ENCODE data around the gene C22orf31. TPM values are rescaled to one million over a fixed set of nuclear protein-coding genes. Genes with fewer than 3 reads are reported as not detected.

The C22orf31 gene
- total and polyA plus RNA-seq, 2 experiments from 2014 or later = 0.36 TPM; not detected in 1

- TF ChIP-seq, protein P1, sequence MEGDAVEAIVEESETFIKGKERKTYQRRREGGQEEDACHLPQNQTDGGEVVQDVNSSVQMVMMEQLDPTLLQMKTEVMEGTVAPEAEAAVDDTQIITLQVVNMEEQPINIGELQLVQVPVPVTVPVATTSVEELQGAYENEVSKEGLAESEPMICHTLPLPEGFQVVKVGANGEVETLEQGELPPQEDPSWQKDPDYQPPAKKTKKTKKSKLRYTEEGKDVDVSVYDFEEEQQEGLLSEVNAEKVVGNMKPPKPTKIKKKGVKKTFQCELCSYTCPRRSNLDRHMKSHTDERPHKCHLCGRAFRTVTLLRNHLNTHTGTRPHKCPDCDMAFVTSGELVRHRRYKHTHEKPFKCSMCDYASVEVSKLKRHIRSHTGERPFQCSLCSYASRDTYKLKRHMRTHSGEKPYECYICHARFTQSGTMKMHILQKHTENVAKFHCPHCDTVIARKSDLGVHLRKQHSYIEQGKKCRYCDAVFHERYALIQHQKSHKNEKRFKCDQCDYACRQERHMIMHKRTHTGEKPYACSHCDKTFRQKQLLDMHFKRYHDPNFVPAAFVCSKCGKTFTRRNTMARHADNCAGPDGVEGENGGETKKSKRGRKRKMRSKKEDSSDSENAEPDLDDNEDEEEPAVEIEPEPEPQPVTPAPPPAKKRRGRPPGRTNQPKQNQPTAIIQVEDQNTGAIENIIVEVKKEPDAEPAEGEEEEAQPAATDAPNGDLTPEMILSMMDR (conservative IDR thresholded peaks at IDR 0.05; ENCODE audit: low read depth in 2 of 2) = no peak
- TF ChIP-seq NANOG (IDR thresholded peaks at IDR 0.05; ENCODE audit: borderline replicate concordance) = no peak
These were observed 49.3 kb upstream of the C22orf31 start (continued) for GRCh38 chr22:29110946-29111345.

DNA sequence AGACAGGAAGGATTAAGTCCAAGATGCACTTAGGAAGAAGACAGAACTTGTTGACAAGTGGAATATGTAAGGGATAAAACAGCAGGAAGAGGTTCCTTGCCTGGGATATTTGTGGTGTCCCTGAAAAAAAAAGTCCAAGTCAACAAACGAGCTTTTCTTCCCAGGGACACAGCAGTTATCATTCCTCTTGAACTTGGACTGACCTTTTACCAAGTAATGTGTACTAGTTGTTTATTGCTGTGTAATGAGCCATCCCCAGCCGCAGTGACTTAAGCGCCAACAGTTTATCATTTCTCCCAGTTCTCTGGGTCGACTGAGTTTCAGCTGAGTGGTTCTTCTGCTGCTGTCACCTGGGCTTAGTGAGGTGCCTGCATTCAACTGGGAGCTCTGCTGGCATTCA is 48.2 kb upstream of the C22orf31 start:
- no peaks in the 10 kb centered on the region for H3K9me2 ChIP-seq (ENCODE audit: insufficient read depth)
- H3K4me1 ChIP-seq (ENCODE audit: insufficient read depth) = no peaks in the 10 kb centered on the region; the same call in 1 of the 2 replicates
- no peaks in the 10 kb centered on the region for H3K79me2 ChIP-seq (replicated peaks; ENCODE audit: insufficient read depth)
- no peak for DNase-seq (ENCODE audit: low spot score)
- Mint-ChIP-seq H3K27ac (no peak overlapping the region), H3K36me3 (ENCODE audit: low read depth) (no peaks in the 10 kb centered on the region; the same call in 2 of the 3 replicates), H3K9me3 (no peaks in the 10 kb centered on the region), H3K4me3 (no peak overlapping the region), H3K27me3 (ENCODE audit: insufficient read depth, low read depth, poor library complexity) (peaks cover 4% of the 10 kb centered on the region), H3K4me1 (peaks cover 7% of the 10 kb centered on the region; the same call in 2 of the 3 replicates)
- no peaks in the 10 kb centered on the region for H3K36me3 ChIP-seq (ENCODE audit: insufficient read depth)
- no peak overlapping the region for H3K27ac ChIP-seq (ENCODE audit: low read depth)
- no peaks in the 10 kb centered on the region for H3K27me3 ChIP-seq (ENCODE audit: insufficient read depth)
- ATAC-seq = no peak
- no peak overlapping the region for H2AFZ ChIP-seq
- no peaks in the 10 kb centered on the region for H3F3A ChIP-seq (replicated peaks; ENCODE audit: low read depth)
- no peaks in the 10 kb centered on the region for H4K20me1 ChIP-seq (replicated peaks; ENCODE audit: insufficient read depth)
- H3K4me3 ChIP-seq = no peak overlapping the region
- H3K4me2 ChIP-seq = no peak overlapping the region
- TF ChIP-seq REST (IDR thresholded peaks at IDR 0.05; ENCODE audit: unreplicated experiment) (no peak), JUNB (IDR thresholded peaks at IDR 0.05; ENCODE audit: unreplicated experiment) (no peak), POLR2AphosphoS5 (IDR thresholded peaks at IDR 0.05; ENCODE audit: low read depth) (no peak), EZH2phosphoT487 (IDR thresholded peaks at IDR 0.05; ENCODE audit: unreplicated experiment) (no peak), ZNF331 (CRISPR knock-in tag; IDR thresholded peaks at IDR 0.05; ENCODE audit: low read depth) (no peak), ZNF114 (CRISPR knock-in tag; IDR thresholded peaks at IDR 0.05) (no peak), NANOG (IDR thresholded peaks at IDR 0.05; ENCODE audit: borderline replicate concordance) (no peak)
- TF ChIP-seq, protein P2, sequence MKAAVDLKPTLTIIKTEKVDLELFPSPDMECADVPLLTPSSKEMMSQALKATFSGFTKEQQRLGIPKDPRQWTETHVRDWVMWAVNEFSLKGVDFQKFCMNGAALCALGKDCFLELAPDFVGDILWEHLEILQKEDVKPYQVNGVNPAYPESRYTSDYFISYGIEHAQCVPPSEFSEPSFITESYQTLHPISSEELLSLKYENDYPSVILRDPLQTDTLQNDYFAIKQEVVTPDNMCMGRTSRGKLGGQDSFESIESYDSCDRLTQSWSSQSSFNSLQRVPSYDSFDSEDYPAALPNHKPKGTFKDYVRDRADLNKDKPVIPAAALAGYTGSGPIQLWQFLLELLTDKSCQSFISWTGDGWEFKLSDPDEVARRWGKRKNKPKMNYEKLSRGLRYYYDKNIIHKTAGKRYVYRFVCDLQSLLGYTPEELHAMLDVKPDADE (IDR thresholded peaks at IDR 0.05) = no peak
- TF ChIP-seq, protein P1 (conservative IDR thresholded peaks at IDR 0.05; ENCODE audit: low read depth in 2 of 2) = no peak
- TF ChIP-seq, protein P3, sequence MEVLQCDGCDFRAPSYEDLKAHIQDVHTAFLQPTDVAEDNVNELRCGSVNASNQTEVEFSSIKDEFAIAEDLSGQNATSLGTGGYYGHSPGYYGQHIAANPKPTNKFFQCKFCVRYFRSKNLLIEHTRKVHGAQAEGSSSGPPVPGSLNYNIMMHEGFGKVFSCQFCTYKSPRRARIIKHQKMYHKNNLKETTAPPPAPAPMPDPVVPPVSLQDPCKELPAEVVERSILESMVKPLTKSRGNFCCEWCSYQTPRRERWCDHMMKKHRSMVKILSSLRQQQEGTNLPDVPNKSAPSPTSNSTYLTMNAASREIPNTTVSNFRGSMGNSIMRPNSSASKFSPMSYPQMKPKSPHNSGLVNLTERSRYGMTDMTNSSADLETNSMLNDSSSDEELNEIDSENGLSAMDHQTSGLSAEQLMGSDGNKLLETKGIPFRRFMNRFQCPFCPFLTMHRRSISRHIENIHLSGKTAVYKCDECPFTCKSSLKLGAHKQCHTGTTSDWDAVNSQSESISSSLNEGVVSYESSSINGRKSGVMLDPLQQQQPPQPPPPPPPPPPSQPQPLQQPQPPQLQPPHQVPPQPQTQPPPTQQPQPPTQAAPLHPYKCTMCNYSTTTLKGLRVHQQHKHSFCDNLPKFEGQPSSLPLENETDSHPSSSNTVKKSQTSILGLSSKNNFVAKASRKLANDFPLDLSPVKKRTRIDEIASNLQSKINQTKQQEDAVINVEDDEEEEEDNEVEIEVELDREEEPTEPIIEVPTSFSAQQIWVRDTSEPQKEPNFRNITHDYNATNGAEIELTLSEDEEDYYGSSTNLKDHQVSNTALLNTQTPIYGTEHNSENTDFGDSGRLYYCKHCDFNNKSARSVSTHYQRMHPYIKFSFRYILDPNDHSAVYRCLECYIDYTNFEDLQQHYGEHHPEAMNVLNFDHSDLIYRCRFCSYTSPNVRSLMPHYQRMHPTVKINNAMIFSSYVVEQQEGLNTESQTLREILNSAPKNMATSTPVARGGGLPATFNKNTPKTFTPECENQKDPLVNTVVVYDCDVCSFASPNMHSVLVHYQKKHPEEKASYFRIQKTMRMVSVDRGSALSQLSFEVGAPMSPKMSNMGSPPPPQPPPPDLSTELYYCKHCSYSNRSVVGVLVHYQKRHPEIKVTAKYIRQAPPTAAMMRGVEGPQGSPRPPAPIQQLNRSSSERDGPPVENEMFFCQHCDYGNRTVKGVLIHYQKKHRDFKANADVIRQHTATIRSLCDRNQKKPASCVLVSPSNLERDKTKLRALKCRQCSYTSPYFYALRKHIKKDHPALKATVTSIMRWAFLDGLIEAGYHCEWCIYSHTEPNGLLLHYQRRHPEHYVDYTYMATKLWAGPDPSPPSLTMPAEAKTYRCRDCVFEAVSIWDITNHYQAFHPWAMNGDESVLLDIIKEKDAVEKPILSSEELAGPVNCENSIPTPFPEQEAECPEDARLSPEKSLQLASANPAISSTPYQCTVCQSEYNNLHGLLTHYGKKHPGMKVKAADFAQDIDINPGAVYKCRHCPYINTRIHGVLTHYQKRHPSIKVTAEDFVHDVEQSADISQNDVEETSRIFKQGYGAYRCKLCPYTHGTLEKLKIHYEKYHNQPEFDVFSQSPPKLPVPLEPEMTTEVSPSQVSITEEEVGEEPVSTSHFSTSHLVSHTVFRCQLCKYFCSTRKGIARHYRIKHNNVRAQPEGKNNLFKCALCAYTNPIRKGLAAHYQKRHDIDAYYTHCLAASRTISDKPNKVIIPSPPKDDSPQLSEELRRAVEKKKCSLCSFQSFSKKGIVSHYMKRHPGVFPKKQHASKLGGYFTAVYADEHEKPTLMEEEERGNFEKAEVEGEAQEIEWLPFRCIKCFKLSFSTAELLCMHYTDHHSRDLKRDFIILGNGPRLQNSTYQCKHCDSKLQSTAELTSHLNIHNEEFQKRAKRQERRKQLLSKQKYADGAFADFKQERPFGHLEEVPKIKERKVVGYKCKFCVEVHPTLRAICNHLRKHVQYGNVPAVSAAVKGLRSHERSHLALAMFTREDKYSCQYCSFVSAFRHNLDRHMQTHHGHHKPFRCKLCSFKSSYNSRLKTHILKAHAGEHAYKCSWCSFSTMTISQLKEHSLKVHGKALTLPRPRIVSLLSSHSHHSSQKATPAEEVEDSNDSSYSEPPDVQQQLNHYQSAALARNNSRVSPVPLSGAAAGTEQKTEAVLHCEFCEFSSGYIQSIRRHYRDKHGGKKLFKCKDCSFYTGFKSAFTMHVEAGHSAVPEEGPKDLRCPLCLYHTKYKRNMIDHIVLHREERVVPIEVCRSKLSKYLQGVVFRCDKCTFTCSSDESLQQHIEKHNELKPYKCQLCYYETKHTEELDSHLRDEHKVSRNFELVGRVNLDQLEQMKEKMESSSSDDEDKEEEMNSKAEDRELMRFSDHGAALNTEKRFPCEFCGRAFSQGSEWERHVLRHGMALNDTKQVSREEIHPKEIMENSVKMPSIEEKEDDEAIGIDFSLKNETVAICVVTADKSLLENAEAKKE (CRISPR knock-in tag; IDR thresholded peaks at IDR 0.05) = no peak
